Effector memory CD8-positive, alpha-beta T cell (primary cell): ENCODE measurements around the gene RFX1.
A peak's percentile ranks its signal among the peaks of the same experiment; 100 is the strongest.
"Not testable (repeated sequence)": the region's sequence is repeated elsewhere in the genome, so short reads cannot be mapped to it uniquely, and the experiment has no call there.

ENCODE experiments used
- ATAC-seq: fragments of 150-1000 bp; cut with Tn5 transposase; replicated peaks from 2 replicates; pipeline ENCODE4 v1.10.0; 2021; ENCODE audit warnings: mild to moderate bottlenecking, moderate library complexity
- DNase-seq, 3 experiments: peaks; one replicate each; pipeline ENCODE4 v3.0.0; 2021
- H3K27ac Mint-ChIP-seq, 2 donors: one replicate each; pipeline ENCODE4 v1.8.0; 2022; ENCODE audit warnings: mild to moderate bottlenecking in 2 of 2, mixed read lengths in 2 of 2, moderate library complexity in 2 of 2
- H3K27me3 Mint-ChIP-seq, 2 donors: one replicate each; pipeline ENCODE4 v1.8.0; 2022; ENCODE audit warnings: mixed read lengths in 2 of 2
- H3K36me3 Mint-ChIP-seq: one replicate; pipeline ENCODE4 v1.8.0; 2022; ENCODE audit warnings: mild to moderate bottlenecking, moderate library complexity, mixed read lengths; ENCODE audit not compliant: insufficient read depth
- H3K4me1 Mint-ChIP-seq, 2 donors: one replicate each; pipeline ENCODE4 v1.8.0; 2022; ENCODE audit warnings: low read depth in 2 of 2, mixed read lengths in 2 of 2
- H3K4me3 Mint-ChIP-seq, 2 donors: one replicate each; pipeline ENCODE4 v1.8.0; 2022; ENCODE audit warnings: mild to moderate bottlenecking in 2 of 2, mixed read lengths in 2 of 2, moderate library complexity in 2 of 2
- H3K9me3 Mint-ChIP-seq, 2 donors: one replicate each; pipeline ENCODE4 v1.8.0; 2022; ENCODE audit warnings: mixed read lengths in 2 of 2

The RFX1 gene

DNA sequence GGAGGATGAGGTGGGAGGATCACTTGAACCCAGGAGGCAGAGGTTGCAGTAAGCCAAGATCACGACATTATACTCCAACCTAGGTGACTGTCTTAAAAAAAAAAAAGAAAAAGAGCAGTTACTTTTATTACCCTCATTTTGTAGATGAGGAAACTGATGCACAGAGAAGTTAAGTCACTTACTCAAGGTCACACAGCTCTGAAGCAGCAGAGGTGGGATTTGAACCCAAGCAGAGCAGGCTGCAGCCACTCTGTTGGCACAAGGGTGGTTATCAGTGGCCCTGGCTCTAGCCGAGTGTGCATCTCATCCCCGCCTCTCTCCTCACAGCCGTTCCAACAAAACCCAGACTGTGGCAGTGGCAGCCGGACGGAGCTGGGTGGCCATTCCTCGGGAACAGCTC lies 33.1 kb upstream of the RFX1 start:
- Mint-ChIP-seq H3K4me1 (peaks cover 17 to 24% of the 10 kb centered on the region in 2 donors), H3K36me3 (peaks cover 96% of the 10 kb centered on the region), H3K9me3 (no peaks in the 10 kb centered on the region), H3K27ac (peak overlapping the region; percentile 58 to 75), H3K27me3 (no peaks in the 10 kb centered on the region), H3K4me3 (no peak overlapping the region)
- DNase-seq = no peak
- ATAC-seq = no peak

DNA sequence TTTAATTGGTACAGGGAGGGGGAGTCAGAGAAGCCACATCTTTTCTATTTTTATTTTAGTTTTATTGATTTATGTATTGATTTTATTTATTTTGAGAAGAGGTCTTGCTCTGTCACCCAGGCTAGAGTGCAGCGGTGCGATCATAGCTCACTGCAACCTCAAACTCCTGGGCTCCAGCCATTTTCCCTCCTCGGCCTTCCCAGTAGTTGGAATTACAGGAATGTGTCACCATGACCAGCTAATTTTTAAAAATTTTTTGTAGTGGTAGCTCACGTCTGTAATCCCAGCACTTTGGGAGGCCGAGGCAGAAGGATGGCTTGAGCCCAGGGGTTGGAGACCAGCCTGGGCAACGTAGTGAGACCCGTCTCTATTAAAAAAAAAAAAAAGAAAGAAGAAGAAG lies 29.6 kb upstream of the RFX1 start:
- ATAC-seq (no peak), DNase-seq (no peak)
- Mint-ChIP-seq H3K27me3 (no peaks in the 10 kb centered on the region), H3K4me1 (peaks cover 24 to 32% of the 10 kb centered on the region in 2 donors), H3K4me3 (no peak overlapping the region), H3K9me3 (no peaks in the 10 kb centered on the region), H3K36me3 (peaks cover 87% of the 10 kb centered on the region), H3K27ac (peak overlapping the region in 1 of 2 donors; percentile 55)

DNA sequence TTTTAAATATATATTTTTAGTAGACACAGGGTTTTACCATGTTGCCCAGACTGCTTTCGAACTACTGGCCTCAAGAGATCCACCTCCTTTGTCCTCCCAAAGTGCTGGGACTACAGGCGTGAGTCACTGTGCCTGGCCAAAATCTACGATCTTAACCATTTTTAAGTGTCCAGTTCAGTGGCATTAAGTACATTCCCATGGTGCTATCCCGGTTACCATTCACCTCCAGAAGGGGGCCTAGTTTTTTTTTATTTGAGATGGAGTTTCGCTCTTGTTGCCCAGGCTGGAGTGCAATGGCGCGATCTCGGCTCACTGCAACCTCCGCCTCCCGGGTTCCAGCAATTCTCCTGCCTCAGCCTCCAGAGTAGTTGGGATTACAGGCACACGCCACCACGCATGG lies 29.0 kb upstream of the RFX1 start:
- H3K4me1 Mint-ChIP-seq = peaks cover 28 to 37% of the 10 kb centered on the region in 2 donors
- DNase-seq, H3K4me3 Mint-ChIP-seq, H3K27me3 Mint-ChIP-seq, ATAC-seq, H3K9me3 Mint-ChIP-seq: not testable (repeated sequence)
- H3K36me3 Mint-ChIP-seq = peaks cover 84% of the 10 kb centered on the region
- peak overlapping the region in 1 of 2 donors; percentile 55 for H3K27ac Mint-ChIP-seq

DNA sequence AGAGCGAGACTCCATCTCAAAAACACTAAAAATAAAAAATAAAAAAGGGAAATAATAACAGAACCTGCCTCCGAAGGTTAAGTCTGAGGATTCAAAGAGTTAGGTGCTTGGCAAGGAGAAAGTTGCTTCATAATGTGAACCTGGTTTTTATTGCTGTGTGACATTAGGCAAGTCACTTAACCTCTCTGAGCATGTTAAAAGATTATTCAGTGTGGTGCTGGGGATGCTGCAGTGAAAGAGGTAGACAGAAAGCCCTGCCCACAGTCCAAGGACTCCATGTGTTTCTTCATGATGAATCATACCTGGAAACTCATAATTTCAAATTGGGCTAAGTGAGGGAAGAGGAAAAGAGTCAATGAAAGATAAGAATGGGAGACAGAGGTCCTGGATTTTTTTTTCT lies 27.8 kb upstream of the RFX1 start:
- H3K4me1 Mint-ChIP-seq = peaks cover 30 to 35% of the 10 kb centered on the region in 2 donors
- peak overlapping the region; percentile 65 to 75 for H3K27ac Mint-ChIP-seq
- H3K4me3 Mint-ChIP-seq = peak overlapping the region; percentile 45 to 48
- DNase-seq (no peak), ATAC-seq (no peak)
- no peaks in the 10 kb centered on the region for H3K9me3 Mint-ChIP-seq
- no peaks in the 10 kb centered on the region for H3K27me3 Mint-ChIP-seq
- peaks cover 72% of the 10 kb centered on the region for H3K36me3 Mint-ChIP-seq

DNA sequence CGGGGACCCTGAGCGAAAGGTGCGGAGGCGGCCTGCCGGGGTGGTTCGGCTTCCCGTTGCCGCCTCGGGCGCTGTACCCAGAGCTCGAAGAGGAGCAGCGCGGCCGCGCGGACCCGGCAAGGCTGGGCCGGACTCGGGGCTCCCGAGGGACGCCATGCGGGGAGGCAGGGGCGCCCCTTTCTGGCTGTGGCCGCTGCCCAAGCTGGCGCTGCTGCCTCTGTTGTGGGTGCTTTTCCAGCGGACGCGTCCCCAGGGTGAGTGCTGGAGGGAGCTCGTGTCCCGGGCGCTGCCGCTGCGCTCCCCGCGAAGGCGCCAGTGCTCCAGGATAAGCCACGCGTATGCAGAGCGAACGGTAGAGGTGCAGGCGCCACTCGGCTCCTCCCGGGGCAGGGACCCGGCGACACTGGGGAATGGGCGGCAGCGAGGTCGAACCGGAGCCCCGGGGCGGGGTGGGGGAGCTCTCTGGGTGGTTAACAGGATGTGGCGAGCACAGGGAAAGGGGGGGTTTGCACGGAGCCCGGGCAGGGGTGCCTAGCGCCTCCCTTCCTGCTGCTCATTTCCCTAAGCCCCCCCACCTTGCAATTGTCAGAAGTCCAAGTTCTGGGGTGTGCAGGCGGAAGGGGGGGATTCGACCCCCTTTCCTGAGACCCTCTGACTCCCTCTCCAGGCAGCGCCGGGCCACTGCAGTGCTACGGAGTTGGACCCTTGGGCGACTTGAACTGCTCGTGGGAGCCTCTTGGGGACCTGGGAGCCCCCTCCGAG lies 25.8 kb upstream of the RFX1 start, which contains the start of gene IL27RA:
Gene IL27RA, plus strand, starts transcription at position 44 of the 762 bp plus-strand sequence. Its CDS starts 111 bp downstream, at position 155.
- peaks cover 29 to 35% of the 10 kb centered on the region in 2 donors for H3K4me1 Mint-ChIP-seq
- peak within 1 kb of the TSS; percentile 96 to 97 for H3K4me3 Mint-ChIP-seq

DNA sequence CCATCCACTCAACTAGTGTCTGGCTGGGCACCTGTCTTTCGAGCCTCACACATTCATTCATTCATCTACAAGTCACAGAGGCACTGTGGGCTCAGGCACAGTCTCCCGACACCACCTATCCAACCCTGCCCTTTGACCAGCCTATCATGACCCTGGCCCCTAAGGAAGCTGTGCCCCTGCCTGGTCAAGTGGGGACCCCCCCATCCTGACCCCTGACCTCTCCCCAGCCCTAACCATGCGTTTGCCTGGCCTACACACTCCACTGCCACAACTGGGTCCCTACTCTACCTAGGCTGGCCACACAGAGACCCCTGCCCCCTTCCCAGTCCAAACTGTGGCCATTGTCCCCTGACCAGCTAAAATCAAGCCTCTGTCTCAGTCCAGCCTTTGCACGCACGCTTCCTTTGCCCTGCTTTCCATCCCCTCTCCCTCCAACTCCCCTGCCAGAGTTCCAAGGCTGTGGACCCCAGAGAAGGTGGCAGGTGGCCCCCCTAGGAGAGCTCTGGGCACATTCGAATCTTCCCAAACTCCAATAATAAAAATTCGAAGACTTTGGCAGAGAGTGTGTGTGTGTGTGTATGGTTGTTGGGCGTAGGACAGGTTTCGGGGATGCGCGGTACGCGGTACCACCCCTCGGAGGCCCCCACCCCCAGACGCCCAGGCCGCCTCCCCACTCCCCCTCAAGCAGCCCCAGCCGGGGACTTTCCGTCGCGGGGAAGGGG lies 25.0 kb upstream of the RFX1 start:
- Mint-ChIP-seq H3K9me3 (no peaks in the 10 kb centered on the region), H3K27me3 (no peaks in the 10 kb centered on the region), H3K27ac (peak overlapping the region; percentile 94 to 97), H3K36me3 (peaks cover 44% of the 10 kb centered on the region), H3K4me1 (peaks cover 29 to 35% of the 10 kb centered on the region in 2 donors), H3K4me3 (peak overlapping the region; percentile 96 to 97)
- DNase-seq (no peak), ATAC-seq (no peak)

More for the DNA sequence above, 25.8 kb upstream of the RFX1 start, which contains the start of gene IL27RA:
- no peaks in the 10 kb centered on the region for H3K27me3 Mint-ChIP-seq
- H3K9me3 Mint-ChIP-seq = no peaks in the 10 kb centered on the region
- peak within 1 kb of the TSS; percentile 94 to 97 for H3K27ac Mint-ChIP-seq
- peaks cover 52% of the 10 kb centered on the region for H3K36me3 Mint-ChIP-seq
- DNase-seq = peak; percentile 80 to 84 (median 83)
- ATAC-seq = peak; percentile 82

DNA sequence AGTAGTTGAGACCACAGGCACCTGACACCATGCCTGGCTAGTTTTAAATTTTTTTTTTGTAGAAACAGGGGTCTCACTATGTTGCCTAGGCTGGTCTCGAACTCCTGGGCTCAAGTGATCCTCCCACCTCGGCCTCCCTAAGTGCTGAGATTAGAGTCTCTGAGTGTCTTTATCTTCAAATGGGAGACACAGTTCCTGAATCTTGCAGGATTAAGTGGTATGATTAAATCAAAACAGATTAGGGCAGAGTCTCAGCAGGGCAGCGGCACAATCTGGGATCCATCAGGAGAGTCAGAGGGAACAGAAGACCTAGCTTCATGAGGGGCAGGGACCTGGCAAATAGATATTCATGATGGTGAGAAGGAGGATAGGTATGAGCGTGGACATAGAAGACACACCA lies 22.8 kb upstream of the RFX1 start:
- no peak overlapping the region for H3K4me3 Mint-ChIP-seq
- no peaks in the 10 kb centered on the region for H3K27me3 Mint-ChIP-seq
- peak overlapping the region; percentile 9 to 19 for H3K27ac Mint-ChIP-seq
- ATAC-seq (no peak), DNase-seq (no peak)
- H3K4me1 Mint-ChIP-seq = peaks cover 26 to 31% of the 10 kb centered on the region in 2 donors
- no peaks in the 10 kb centered on the region for H3K9me3 Mint-ChIP-seq
- peaks cover 33% of the 10 kb centered on the region for H3K36me3 Mint-ChIP-seq

DNA sequence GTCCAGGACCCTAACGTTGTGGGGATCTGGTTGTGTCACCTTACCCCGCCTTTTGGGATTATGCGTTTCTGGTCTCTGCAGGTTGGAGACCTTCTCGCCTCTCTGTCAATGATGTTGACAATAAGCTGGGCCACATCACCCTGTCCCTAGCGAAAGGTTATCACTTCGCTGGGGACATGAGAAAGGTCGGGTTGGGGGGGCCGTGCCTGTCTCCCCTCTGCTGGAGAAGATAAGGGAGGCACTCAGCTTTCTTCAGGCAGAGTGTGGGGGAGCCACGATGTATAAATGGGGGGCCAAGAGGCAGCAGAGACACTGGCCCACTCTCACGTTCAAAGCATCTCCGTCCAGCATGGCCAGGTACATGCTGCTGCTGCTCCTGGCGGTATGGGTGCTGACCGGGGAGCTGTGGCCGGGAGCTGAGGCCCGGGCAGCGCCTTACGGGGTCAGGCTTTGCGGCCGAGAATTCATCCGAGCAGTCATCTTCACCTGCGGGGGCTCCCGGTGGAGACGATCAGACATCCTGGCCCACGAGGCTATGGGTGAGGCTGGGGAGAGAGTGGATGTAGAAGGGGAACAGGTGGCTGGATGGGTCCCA lies 21.8 kb upstream of the RFX1 start, which contains the start of gene RLN3:
Gene RLN3, plus strand, starts transcription at position 293 of the 595 bp plus-strand sequence. Its CDS starts 57 bp downstream, at position 350.
- Mint-ChIP-seq H3K36me3 (peaks cover 28% of the 10 kb centered on the region), H3K4me3 (no peak within 1 kb of the TSS), H3K27ac (peak within 1 kb of the TSS; percentile 9 to 19), H3K27me3 (no peaks in the 10 kb centered on the region), H3K4me1 (peaks cover 22 to 33% of the 10 kb centered on the region in 2 donors), H3K9me3 (no peaks in the 10 kb centered on the region)
- ATAC-seq (no peak), DNase-seq (no peak)

DNA sequence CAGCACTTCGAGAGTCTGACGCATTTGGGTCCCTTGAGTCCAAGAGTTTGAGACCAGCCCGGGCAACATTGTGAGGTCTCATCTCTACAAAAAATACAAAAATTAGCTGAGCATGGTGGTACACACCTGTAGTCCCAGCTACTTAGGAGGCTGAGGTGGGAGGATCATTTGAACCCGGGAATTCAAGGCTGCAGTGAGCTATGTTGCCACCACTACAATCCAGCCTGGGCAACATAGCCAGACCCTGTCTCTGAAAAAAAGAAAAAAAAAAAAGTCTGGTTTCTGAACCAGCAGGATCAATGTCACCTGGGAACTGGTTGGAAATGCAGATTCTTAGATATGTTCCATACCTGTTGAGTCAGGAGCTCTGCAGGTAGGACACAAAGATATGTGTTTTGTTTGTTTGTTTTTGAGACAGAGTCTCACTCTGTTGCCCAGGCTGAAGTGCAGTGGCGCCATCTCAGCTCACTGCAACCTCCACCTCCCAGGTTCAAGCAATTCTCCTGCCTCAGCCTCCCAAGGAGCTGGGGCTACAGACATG lies 20.6 kb upstream of the RFX1 start:
- H3K27ac Mint-ChIP-seq, H3K4me3 Mint-ChIP-seq, H3K9me3 Mint-ChIP-seq, DNase-seq, ATAC-seq, H3K27me3 Mint-ChIP-seq: not testable (repeated sequence)
- Mint-ChIP-seq H3K36me3 (peaks cover 19% of the 10 kb centered on the region), H3K4me1 (peaks cover 17 to 25% of the 10 kb centered on the region in 2 donors)

DNA sequence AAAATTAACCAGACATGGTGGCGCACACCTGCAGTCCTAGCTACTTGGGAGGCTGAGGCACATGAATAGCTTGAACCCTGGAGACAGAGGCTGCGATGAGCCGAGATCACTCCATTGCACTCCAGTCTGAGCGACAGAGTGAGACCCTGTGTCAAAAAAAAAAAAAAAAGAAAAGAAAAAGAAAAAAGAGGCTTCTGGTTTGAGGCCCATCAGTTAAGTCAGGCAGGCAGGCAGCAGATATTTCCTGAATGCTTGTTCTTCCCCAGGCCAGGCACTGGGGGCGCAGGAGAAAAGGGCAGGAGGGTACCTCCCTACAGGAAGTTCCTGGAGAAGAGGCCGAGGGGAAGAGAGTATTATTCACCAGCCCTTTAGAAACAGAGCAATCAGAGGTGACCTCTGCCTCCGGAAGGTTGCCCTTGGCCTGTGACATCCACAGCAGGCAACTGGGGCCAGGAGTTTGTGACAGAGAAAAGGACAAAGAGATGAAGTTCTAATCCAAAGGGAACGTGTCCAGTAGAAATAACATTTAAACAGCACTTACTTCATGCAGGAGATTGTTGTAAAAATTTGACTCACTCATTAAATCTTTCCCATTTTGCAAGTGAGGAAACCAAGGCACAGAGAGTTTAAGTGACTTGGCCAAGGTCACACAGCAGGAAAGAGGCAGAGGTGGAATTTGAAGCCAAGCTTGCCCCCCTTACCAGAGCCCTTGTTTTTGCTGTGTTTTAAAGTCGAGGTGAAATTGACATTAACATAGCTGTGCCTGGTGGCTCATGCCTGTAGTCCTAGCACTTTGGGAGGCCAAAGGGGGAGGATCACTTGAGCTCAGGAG lies 17.5 kb upstream of the RFX1 start:
- Mint-ChIP-seq H3K36me3 (peaks cover 7% of the 10 kb centered on the region), H3K27ac (no peak overlapping the region), H3K27me3 (no peaks in the 10 kb centered on the region), H3K9me3 (no peaks in the 10 kb centered on the region), H3K4me3 (no peak overlapping the region), H3K4me1 (peaks cover under 1 to 9% of the 10 kb centered on the region in 2 donors)
- ATAC-seq (no peak), DNase-seq (no peak)

DNA sequence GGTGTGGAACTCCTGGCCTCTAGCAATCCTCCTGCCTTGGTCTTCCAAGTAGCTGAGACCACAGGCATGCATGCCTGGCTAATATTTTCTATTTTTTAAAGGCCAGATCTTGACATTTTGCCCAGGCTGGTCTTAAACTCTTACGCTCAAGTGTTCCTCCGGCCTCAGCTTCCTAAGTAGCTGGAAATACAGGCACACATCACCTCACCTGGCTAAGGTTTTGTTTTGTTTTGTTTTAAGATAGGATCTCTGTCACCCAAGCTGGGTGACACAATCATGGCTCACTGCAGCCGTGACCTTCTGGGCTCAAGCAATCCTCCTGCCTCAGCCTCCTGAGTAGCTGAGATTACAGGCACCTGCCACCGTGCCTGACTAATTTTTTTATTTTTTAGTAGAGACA lies 16.3 kb upstream of the RFX1 start:
- Mint-ChIP-seq H3K27ac (no peak overlapping the region), H3K27me3 (no peaks in the 10 kb centered on the region), H3K4me3 (no peak overlapping the region), H3K4me1 (peaks cover 3 to 4% of the 10 kb centered on the region in 2 donors), H3K36me3 (peaks cover 7% of the 10 kb centered on the region), H3K9me3 (no peaks in the 10 kb centered on the region)
- DNase-seq (no peak), ATAC-seq (no peak)

DNA sequence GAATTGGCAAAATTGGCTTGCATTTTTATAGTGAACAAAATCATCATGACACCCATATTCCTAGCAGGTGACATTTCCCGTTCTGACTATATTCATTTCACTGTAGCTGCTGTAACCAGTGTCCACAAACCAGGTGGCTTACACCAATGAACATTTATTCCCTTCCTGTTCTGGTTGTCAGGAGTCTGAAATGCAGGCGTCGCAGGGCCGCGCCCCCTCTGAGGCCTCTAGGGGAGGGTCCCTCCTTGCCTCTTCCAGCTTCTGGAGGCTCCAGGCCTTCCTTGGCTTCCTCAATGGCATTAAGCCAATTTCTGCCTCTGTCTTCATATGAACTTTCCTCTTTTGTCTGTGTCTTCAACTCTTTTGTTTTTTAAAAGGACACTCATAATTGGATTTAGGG lies 15.4 kb upstream of the RFX1 start:
- H3K4me3 Mint-ChIP-seq = no peak overlapping the region
- H3K36me3 Mint-ChIP-seq = peaks cover 7% of the 10 kb centered on the region
- H3K9me3 Mint-ChIP-seq = no peaks in the 10 kb centered on the region
- peaks cover 3 to 4% of the 10 kb centered on the region in 2 donors for H3K4me1 Mint-ChIP-seq
- H3K27me3 Mint-ChIP-seq = no peaks in the 10 kb centered on the region
- ATAC-seq = no peak
- no peak overlapping the region for H3K27ac Mint-ChIP-seq
- DNase-seq = no peak
